Endothelial cell of umbilical vein (primary cell): Measurements from ENCODE around the gene USH2A. TPM values are rescaled to one million over a fixed set of nuclear protein-coding genes. Genes with fewer than 3 reads are reported as not detected.

ENCODE experiments used
- BruUV-seq: library from RNA; stranded (reverse); fragments of 400-500 nt; replicated peaks from 2 replicates; lab custom pipeline; 2021; lab: Mats Ljungman, UMichigan
- CTCF ChIA-PET: fragments of 300-600, 350-600 bp; sonication (Branson Sonifier 250); formaldehyde crosslinking; loops from one replicate; lab custom pipeline; 2021; ENCODE audit warnings: antibody characterized with exemption, inconsistent platforms; lab: Charles Lee
- POLR2A ChIA-PET: fragments of 300-600, 350-600 bp; sonication (Branson Sonifier 250); formaldehyde crosslinking; loops from one replicate; lab custom pipeline; 2021; ENCODE audit warnings: antibody characterized with exemption, inconsistent platforms; lab: Charles Lee
- DNase-seq: peaks from one replicate; pipeline ENCODE4 v3.0.0-alpha.2; 2011; ENCODE audit warnings: low read depth, low spot score
- FAIRE-seq: peaks from 2 replicates; lab custom pipeline; 2011; peaks lifted over from hg19 to GRCh38; lab: Jason Lieb, UNC
- H2AFZ ChIP-seq: 2 replicates; pipeline ENCODE4 v1.6.0; 2012; ENCODE audit warnings: low read depth, low read length, control low read depth, inconsistent platforms
- H3K27ac ChIP-seq: 2 replicates; pipeline ENCODE4 v1.5.1; 2011; ENCODE audit warnings: low read depth, mild to moderate bottlenecking, control low read depth, low read length, moderate library complexity; ENCODE audit not compliant: insufficient read depth
- H3K27me3 ChIP-seq, 2 experiments: 2 replicates each; pipeline versions ENCODE4 v1.6.0 to v1.6.1; 2011; ENCODE audit warnings: low read length in 2 of 2, mixed read lengths in 1 of 2; ENCODE audit not compliant: control insufficient read depth in 2 of 2, insufficient read depth in 2 of 2
- H3K36me3 ChIP-seq, 2 experiments: 2 replicates in 1 of 2; 3 replicates in 1 of 2; pipeline ENCODE4 v1.5.1; 2011; ENCODE audit warnings: low read length in 2 of 2, mild to moderate bottlenecking in 1 of 2, moderate library complexity in 1 of 2; ENCODE audit not compliant: control insufficient read depth in 2 of 2, insufficient read depth in 2 of 2; ENCODE audit errors: extremely low read depth in 1 of 2
- H3K4me1 ChIP-seq: 3 replicates; pipeline ENCODE4 v1.5.1; 2011; ENCODE audit warnings: mild to moderate bottlenecking, low read length; ENCODE audit not compliant: control insufficient read depth, insufficient read depth; ENCODE audit errors: extremely low read depth
- H3K4me2 ChIP-seq: 2 replicates; pipeline ENCODE4 v1.6.1; 2011; ENCODE audit warnings: low read length, control low read depth, mixed read lengths; ENCODE audit not compliant: insufficient read depth
- H3K4me3 ChIP-seq, 3 experiments: fragments of 200-600 bp in 1 of 3; sonication (generic), shearing (Covaris generic) in 1 of 3; replicated peaks in 1 of 3; 2 replicates each; pipeline ENCODE4 v1.5.1; 2011 to 2016; ENCODE audit warnings: control low read depth in 3 of 3, low read length in 3 of 3, mild to moderate bottlenecking in 2 of 3, inconsistent platforms in 1 of 3, low read depth in 1 of 3, moderate library complexity in 1 of 3; ENCODE audit not compliant: insufficient read depth in 1 of 3
- H3K79me2 ChIP-seq: 2 replicates; pipeline ENCODE4 v1.6.0; 2012; ENCODE audit warnings: low read length, inconsistent platforms; ENCODE audit not compliant: control insufficient read depth, insufficient read depth
- H3K9ac ChIP-seq: replicated peaks from 2 replicates; pipeline ENCODE3; 2011; ENCODE audit warnings: low read length, control low read depth; ENCODE audit not compliant: insufficient read depth; ENCODE audit errors: extremely low read depth
- H3K9me1 ChIP-seq: replicated peaks from 3 replicates; pipeline ENCODE4 v1.6.0; 2011; ENCODE audit warnings: mild to moderate bottlenecking, low read length; ENCODE audit not compliant: control insufficient read depth, insufficient read depth; ENCODE audit errors: extremely low read depth
- H3K9me3 ChIP-seq: replicated peaks from 2 replicates; pipeline ENCODE4 v1.5.1; 2012; ENCODE audit warnings: low read length, inconsistent platforms; ENCODE audit not compliant: control insufficient read depth, insufficient read depth
- H4K20me1 ChIP-seq: replicated peaks from 2 replicates; pipeline ENCODE3; 2011; ENCODE audit warnings: mild to moderate bottlenecking, low read length; ENCODE audit not compliant: control insufficient read depth, insufficient read depth; ENCODE audit errors: extremely low read depth
- CTCF ChIP-seq, 2 donors: IDR thresholded peaks; 1 replicate in 1 of 2; 2 replicates in 1 of 2; pipeline ENCODE4 v1.5.1; 2011; ENCODE audit warnings: low read length in 2 of 2, mild to moderate bottlenecking in 2 of 2, moderate library complexity in 2 of 2, control low read depth in 1 of 2, inconsistent platforms in 1 of 2, low read depth in 1 of 2; ENCODE audit not compliant: insufficient read depth in 1 of 2; ENCODE audit errors: extremely low read depth in 1 of 2
- EZH2 ChIP-seq: IDR thresholded peaks from 2 replicates; pipeline ENCODE4 v1.6.1; 2012; ENCODE audit warnings: borderline replicate concordance, low read depth, mild to moderate bottlenecking, moderate library complexity, low read length, inconsistent platforms; ENCODE audit not compliant: severe bottlenecking
- FOS ChIP-seq: IDR thresholded peaks from 2 replicates; pipeline ENCODE4 v1.6.1; 2011; ENCODE audit warnings: mild to moderate bottlenecking, low read length, moderate library complexity, borderline replicate concordance; ENCODE audit not compliant: insufficient read depth
- GATA2 ChIP-seq: IDR thresholded peaks from 2 replicates; pipeline ENCODE4 v1.7.0; 2011; ENCODE audit warnings: low read depth, mild to moderate bottlenecking, moderate library complexity, mixed read lengths, low read length; ENCODE audit not compliant: insufficient read length, insufficient read depth
- JUN ChIP-seq: IDR thresholded peaks from 2 replicates; pipeline ENCODE4 v1.6.1; 2011; ENCODE audit warnings: borderline replicate concordance, low read depth; ENCODE audit not compliant: insufficient read length, insufficient read depth
- MAX ChIP-seq: IDR thresholded peaks from 2 replicates; pipeline ENCODE4 v1.6.1; 2011; ENCODE audit not compliant: insufficient read depth, insufficient read length
- MYC ChIP-seq: IDR thresholded peaks from one replicate; pipeline ENCODE4 v1.6.1; 2011; ENCODE audit warnings: mild to moderate bottlenecking, low read depth, low read length
- POLR2A ChIP-seq: IDR thresholded peaks from 2 replicates; pipeline ENCODE4 v1.6.1; 2012; ENCODE audit warnings: low read depth, mild to moderate bottlenecking, control low read depth, low read length
- POLR2AphosphoS5 ChIP-seq: IDR thresholded peaks from 2 replicates; pipeline ENCODE4 v1.6.1; 2012; ENCODE audit warnings: low read depth, mild to moderate bottlenecking, control low read depth, low read length, moderate library complexity; ENCODE audit not compliant: insufficient read depth
- dilution Hi-C: fragments of 300-500 bp; cut with MboI; formaldehyde crosslinking; loops from one replicate; pipeline ENCODE4 v1.15.0; 2019; ENCODE audit warnings: low sequenced_read_pairs; ENCODE audit not compliant: extremely low pct_ligation_motif_present
- intact Hi-C: fragments of 100-400 bp; cut with micrococcal nuclease; formaldehyde crosslinking; loops from one replicate; pipeline ENCODE4 v1.10.0; 2022
- polyA plus RNA-seq, 4 experiments: library from polyadenylated mRNA; depleted of rRNA in 3 of 4; stranded (reverse) in 3 of 4; unstranded in 1 of 4; fragments of >200 nt; gene quantifications; 2 replicates each; pipeline versions ENCODE4 v1.2.1 to v1.2.3, GENCODE V29; 2011 to 2012; ENCODE audit warnings: missing spikeins in 1 of 4
- total RNA-seq: library from RNA; stranded (reverse); gene quantifications from 2 replicates; pipeline ENCODE4 v1.2.3, GENCODE V29; 2021

Gene USH2A
- total and polyA plus RNA-seq, 2 donors (not counting 3 experiments of a cell fraction or from before 2014, with no cell fraction given), result not detected

GRCh38 chr1:215992620-215993019, 430.6 kb downstream of the USH2A start:
- Histone ChIP-seq H3K9me3 (no peaks in the 10 kb centered on the region), H3K4me2 (no peak overlapping the region), H3K79me2 (no peaks in the 10 kb centered on the region), H4K20me1 (no peaks in the 10 kb centered on the region), H3K27me3 (no peaks in the 10 kb centered on the region), H3K9me1 (no peaks in the 10 kb centered on the region), H3K36me3 (no peaks in the 10 kb centered on the region), H3K27ac (no peak overlapping the region), H3K9ac (no peak overlapping the region), H3K4me1 (no peaks in the 10 kb centered on the region), H2AFZ (no peak overlapping the region), H3K4me3 (no peak overlapping the region)
- FAIRE-seq (no peak), DNase-seq (no peak)
- TF ChIP-seq EZH2, result no peak
- TF ChIP-seq FOS, result no peak
- no peak for TF ChIP-seq MAX
- no peak for TF ChIP-seq GATA2
- no peak for TF ChIP-seq JUN
- TF ChIP-seq CTCF (IDR thresholded peaks at IDR 0.05; ENCODE audit: extremely low read depth in 1 of 2, insufficient read depth in 1 of 2, low read depth in 1 of 2, low read length in 2 of 2), result no peak
- no peak for TF ChIP-seq POLR2A
- TF ChIP-seq POLR2AphosphoS5, result no peak
- no peak for TF ChIP-seq MYC
- ChIA-PET POLR2A (no interaction called here), CTCF (no interaction called here)
- intact Hi-C loops (no loop called here), dilution Hi-C loops (no loop called here)
- BruUV-seq, result no TSS peak
